Left kidney (tissue), 2 donors: ENCODE data around the gene UGP2. TPM values are rescaled to one million over a fixed set of nuclear protein-coding genes. Genes with fewer than 3 reads are reported as not detected.
A peak's percentile ranks its signal among the peaks of the same experiment; 100 is the strongest.
"Not testable (repeated sequence)": the region's sequence is repeated elsewhere in the genome, so short reads cannot be mapped to it uniquely, and the experiment has no call there.

Experiments used
- DNase-seq: peaks from one replicate; pipeline ENCODE4 v3.0.0-alpha.2; 2013
- polyA plus RNA-seq: library from polyadenylated mRNA; unstranded; fragments of 120-200 nt; gene quantifications from one replicate; pipeline ENCODE4 v1.2.1, GENCODE V29; 2013; ENCODE audit not compliant: insufficient read length

UGP2 gene
- polyA plus RNA-seq, 1 donor = 127 TPM

GRCh38 chr2:63834401-63834800, 7.3 kb upstream of the UGP2 start:
- no peak for DNase-seq

- no peak for DNase-seq
Measured at GRCh38 chr2:63837036-63837594, 4.6 kb upstream of the UGP2 start.

- no peak for DNase-seq
Measured at GRCh38 chr2:63840081-63840784, 1.5 kb upstream of the UGP2 start.

DNA sequence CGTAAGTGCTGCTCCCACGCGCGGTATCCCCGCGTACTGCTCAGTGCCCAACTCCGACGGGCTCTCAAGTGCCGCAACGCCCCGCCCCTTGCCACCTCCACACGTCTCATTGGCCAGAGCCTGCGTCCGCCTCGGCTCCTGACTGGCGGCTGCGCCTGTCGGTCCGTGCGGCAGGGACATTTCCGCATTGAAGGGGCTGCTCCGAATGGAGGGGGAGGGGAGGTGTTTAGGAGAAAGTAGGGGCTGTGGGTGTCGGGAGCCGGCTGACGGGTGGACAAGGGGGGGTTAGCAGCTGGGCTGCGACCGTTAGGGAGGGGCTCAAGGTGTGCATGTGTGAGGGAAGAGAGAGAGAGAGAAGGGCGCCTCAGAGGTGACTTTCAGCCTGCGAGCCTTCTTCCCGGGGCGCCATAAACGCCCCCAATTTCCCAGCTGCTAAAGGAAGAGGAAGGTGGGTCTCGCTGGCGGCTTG, 877 bp upstream of the UGP2 start:
- DNase-seq = peak; percentile 98

GRCh38 chr2:63842149-63843061, 709 bp downstream of the UGP2 start:
- DNase-seq = no peak

- DNase-seq = no peak
Measured at GRCh38 chr2:63843093-63843492, 1.4 kb downstream of the UGP2 start.

DNA sequence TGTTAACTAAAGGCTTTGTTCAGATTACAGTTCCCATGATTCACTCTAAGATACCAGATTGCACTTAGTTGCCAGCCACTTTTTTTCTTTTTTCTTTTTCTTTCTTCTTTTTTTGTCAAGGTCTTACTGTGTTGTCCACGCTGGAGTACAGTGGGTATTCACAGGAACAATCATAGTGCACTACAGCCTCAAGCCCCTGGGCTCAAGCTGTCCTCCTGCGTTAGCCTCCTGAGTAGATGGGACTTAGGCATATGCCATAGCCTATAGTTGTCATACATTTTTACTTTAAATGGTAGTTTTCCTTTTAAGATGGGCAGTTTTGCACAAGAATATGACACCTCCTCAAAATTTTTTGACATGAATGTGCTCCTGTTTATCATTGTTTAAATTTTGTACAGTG, 2.1 kb downstream of the UGP2 start:
- no peak for DNase-seq

DNA sequence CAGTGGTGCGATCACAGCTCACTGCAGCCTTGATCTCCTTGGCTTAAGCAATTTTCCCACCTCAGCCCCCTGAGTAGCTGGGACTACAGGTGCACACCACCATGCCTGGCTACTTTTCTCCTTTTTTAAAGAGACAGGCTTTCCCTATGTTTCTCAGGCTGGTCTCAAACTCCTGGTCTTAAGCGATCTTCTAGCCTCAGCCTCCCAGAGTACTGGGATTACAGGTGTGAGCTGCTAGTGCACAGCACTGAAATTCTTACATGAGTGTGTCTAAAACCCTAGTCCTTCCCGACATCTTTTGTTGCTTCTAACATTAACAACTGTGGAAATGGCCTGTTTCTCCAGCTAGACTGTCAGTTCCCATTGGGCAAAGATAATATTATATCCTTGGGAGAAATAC, 2.9 kb downstream of the UGP2 start:
- no peak for DNase-seq

DNA sequence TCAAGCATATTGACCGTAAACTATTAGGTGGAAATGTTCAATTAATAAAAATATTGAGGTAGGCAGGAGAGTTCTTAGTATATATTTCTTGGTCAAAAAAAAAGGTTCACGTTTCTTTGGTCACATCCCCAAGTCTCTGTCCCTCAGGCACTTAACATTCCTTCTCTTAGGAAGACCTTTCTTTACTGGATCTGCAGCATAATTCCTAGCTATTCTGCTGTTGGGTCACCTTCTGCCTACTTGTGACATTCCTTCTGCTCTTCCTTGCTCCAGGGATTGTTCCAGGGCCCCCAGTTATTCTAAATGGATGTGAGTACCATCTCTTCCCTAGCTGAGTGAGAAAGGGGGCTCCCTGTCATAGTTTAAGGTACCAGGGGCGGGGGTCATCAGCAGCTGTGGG, 4.2 kb downstream of the UGP2 start:
- no peak for DNase-seq

GRCh38 chr2:63846487-63846886, 4.8 kb downstream of the UGP2 start:
- DNase-seq = no peak

DNA sequence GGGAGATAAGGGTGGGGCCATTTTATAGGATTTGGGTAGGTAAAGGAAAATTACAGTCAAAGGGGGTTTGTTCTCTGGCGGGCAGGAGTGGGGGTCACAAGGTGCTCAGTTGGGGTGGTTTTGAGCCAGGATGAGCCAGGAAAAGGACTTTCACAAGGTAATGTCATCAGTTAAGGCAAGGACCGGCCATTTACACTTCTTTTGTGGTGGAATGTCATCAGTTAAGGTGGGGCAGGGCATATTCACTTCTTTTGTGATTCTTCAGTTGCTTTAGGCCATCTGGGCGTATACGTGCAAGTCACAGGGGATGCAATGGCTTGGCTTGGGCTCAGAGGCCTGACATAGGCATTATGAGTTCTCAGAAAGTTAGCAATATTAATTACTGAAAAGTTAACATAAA, 5.9 kb downstream of the UGP2 start:
- DNase-seq = not testable (repeated sequence)

DNA sequence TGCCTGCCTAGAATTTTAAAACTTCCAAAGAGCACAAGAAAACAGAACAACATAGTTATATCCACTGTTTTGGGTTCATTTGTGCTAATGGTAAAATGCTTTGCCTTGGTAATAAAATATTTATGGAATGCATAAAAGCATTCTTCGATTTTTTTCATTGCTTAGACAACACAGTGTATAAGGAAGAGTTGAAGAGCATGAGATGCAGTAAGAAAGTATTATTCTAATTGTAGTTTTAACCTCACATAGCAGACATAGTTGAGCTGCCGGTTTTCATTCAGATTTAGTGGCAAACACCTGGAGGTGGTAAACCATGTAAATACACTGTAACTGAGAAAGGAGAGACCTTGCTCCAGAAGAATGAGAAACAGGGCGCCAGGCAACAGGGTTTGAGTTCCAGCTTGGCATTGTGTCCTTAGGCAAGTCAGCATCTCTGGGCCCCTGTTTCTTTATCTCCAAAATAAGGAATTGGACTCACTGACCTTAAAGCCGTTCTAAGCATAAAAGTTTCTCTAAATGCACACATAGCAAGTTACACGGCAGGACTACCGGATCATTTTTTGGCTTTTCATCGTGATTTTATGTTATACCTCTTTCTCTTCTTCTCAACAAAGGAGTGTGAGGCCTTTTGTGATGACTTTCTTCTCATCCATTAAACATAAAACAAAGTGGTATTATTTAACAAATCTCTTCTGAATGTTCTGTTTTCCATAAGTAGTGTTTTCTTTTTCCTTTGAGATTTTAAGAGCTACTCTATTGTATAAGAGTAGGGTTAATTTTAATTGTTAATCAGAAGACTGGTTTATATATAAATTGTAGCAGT, 7.9 kb downstream of the UGP2 start:
- no peak for DNase-seq

GRCh38 chr2:63850204-63850571, 8.5 kb downstream of the UGP2 start:
- DNase-seq = no peak

- DNase-seq = no peak
Measured at GRCh38 chr2:63850649-63851048, 9.0 kb downstream of the UGP2 start.

- no peak for DNase-seq
Measured at GRCh38 chr2:63851691-63852311, 10.1 kb downstream of the UGP2 start.

GRCh38 chr2:63853527-63854310, 12.0 kb downstream of the UGP2 start:
- no peak for DNase-seq

DNA sequence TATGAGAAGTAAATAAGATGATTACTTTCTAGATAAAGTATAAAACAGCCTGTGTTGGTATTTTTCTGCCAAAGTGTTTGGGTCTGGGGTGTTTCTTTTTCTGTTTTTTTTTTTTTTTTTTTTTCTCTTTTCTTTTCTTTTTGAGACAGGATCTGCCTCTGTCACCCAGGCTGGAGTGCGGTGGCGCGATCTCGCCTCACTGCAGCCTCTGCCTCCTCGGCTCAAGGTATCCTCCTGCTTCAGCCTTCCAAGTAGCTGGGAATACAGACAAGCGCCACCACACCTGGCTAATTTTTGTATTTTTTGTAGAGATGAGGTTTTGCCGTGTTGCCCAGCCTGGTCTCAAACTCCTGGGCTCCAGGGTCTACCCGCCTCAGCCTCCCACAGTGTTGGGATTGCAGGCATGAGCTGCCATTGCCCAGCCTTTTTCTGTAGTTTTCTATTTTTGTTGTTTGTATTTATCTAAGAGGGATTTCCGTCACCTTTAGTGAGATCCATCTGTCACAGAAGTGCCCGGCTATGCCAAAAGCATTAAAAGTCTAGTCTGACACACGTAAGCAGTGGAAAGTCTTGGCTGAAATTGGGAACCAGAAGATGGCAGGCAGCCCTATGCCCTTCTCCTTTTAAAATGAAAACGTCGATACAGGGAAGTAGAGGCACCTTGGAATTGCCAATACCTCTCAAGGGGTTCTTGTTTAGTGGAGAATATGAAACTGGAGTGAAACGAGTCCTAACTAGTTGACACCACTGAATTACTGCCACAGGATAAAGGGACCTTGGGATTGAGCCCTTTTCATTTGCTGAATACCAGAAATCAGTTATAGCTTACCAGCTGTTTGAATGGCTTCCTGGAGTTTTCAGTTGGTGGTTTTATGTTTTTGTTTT, 14.0 kb downstream of the UGP2 start:
- no peak for DNase-seq

GRCh38 chr2:63856303-63856603, 14.6 kb downstream of the UGP2 start:
- DNase-seq = no peak

GRCh38 chr2:63858291-63858690, 16.6 kb downstream of the UGP2 start:
- DNase-seq = no peak

DNA sequence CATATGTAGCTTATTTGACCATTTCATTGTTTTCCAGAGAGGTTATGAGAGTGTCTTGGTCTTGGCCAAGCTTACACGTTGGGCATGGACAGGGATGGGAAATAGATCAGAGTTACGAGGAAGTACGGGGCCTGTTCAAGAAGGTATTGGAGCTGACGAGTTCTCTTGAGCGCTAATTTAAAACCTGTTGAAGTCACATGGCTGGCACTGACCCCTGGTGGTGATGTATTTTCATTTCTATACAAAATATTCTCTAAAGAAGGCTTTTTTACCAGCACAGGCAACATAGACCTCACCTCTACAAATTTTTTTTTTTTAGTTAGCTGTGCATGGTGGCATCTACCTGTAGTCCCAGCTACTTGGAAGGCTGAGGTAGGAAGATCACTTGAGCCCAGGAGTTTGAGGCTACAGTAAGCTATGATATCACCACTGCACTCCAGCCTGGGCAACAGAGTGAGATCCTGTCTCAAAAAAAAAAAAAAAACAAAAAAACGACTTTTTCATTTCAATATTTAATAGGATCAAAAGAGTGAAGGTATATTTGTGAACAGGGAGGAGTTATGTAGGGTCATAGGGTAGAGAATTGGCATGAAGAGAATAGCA, 19.6 kb downstream of the UGP2 start:
- DNase-seq = peak; percentile 44
